Heart left ventricle (tissue), 16 donors: Measurements from ENCODE around the gene CTRB1. TPM values are rescaled to one million over a fixed set of nuclear protein-coding genes. Genes with fewer than 3 reads are reported as not detected.
"Not testable (repeated sequence)": the region's sequence is repeated elsewhere in the genome, so short reads cannot be mapped to it uniquely, and the experiment has no call there.

ENCODE experiments used
- ATAC-seq, 4 donors: fragments of 200-7000 bp; cut with Tn5 transposase; one replicate each; pipeline ENCODE4 v1.9.1; 2020 to 2022; ENCODE audit warnings: moderate library complexity in 4 of 4, mild to moderate bottlenecking in 3 of 4, moderate number of reproducible peaks in 1 of 4
- DNase-seq, 5 donors: peaks; one replicate each; pipeline ENCODE4 v3.0.0-alpha.2; 2020
- H3K27ac ChIP-seq, 12 donors: fragments of 200-600 bp; sonication (generic) in 4 of 12; one replicate each; pipeline versions ENCODE4 v1.5.0 to v1.8.0; 2016 to 2022; ENCODE audit warnings: mild to moderate bottlenecking in 2 of 12
- H3K27me3 ChIP-seq, 9 donors: fragments of 200-600 bp; sonication (generic) in 2 of 9; one replicate each; pipeline versions ENCODE4 v1.5.1 to v1.8.0; 2016 to 2022; ENCODE audit warnings: mild to moderate bottlenecking in 3 of 9
- H3K36me3 ChIP-seq, 9 donors: fragments of 200-600 bp; sonication (generic) in 2 of 9; one replicate each; pipeline versions ENCODE4 v1.5.0 to v1.8.0; 2018 to 2022; ENCODE audit warnings: mild to moderate bottlenecking in 2 of 9
- H3K4me1 ChIP-seq, 12 donors: fragments of 200-600 bp; sonication (generic) in 4 of 12; one replicate each; pipeline versions ENCODE4 v1.5.0 to v1.8.0; 2016 to 2022; ENCODE audit warnings: mild to moderate bottlenecking in 3 of 12
- H3K4me3 ChIP-seq, 12 donors: fragments of 200-600 bp; sonication (generic) in 4 of 12; one replicate each; pipeline versions ENCODE4 v1.5.0 to v1.8.0; 2017 to 2022; ENCODE audit warnings: mild to moderate bottlenecking in 9 of 12, moderate library complexity in 4 of 12
- H3K9me3 ChIP-seq, 12 donors: fragments of 200-600 bp; sonication (generic) in 4 of 12; one replicate each; pipeline versions ENCODE4 v1.5.0 to v1.8.0; 2016 to 2022; ENCODE audit warnings: mild to moderate bottlenecking in 1 of 12
- CTCF ChIP-seq, 12 donors: fragments of 200-600 bp; sonication (generic) in 4 of 12; IDR thresholded peaks; one replicate each; pipeline versions ENCODE4 v1.5.0 to v1.8.0; 2018 to 2022; ENCODE audit warnings: antibody characterized with exemption in 12 of 12, mild to moderate bottlenecking in 5 of 12
- POLR2A ChIP-seq, 2 donors: fragments of 450-650 bp; IDR thresholded peaks; one replicate each; pipeline ENCODE4 v1.6.1; 2017; ENCODE audit warnings: antibody characterized with exemption in 2 of 2, mild to moderate bottlenecking in 2 of 2, moderate library complexity in 2 of 2
- WGBS, 4 donors: extraction: QIAGEN DNeasy Blood & Tissue Kit in 2 of 4; methylation state at CpG; one replicate each; pipeline versions ENCODE4 v1.1.5 to v1.1.7; 2013 to 2018; 5-methylcytosine and 5-hydroxymethylcytosine counted together
- intact Hi-C, 10 donors: fragments of 100-400 bp; cut with DNase I; formaldehyde crosslinking; loops; one replicate each; pipeline versions ENCODE4 v1.11.1 to v1.14.2; 2022
- polyA plus RNA-seq, 2 donors: library from polyadenylated mRNA; stranded (reverse); fragments of 200-250 nt; gene quantifications; one replicate each; pipeline ENCODE4 v1.2.3, GENCODE V29; 2013
- total RNA-seq, 9 donors: library from RNA; depleted of rRNA in 2 of 9; stranded (reverse); fragments of >200 nt in 2 of 9; fragmentation: NEBNext Ultra II Directional in 3 of 9; extraction: Animal tissue kit (Norgen Biotek cat#: 25700) in 3 of 9; gene quantifications; one replicate each; pipeline versions ENCODE4 v1.1.0 to v1.2.4, GENCODE V29; 2016 to 2023
- donor health status: ischemic (EF 13 %, LVEDD 7.1; RV severe dilation, severe dysfunction).
- donor health status: healthy with polysubstance abuse.
- donor health status: DM: no; HTN: yes; CAD: no.
- donor health status: DM: no; HTN: no; CAD: no.
- donor health status: ischemic (EF 25% LVEDD 6.9; RV normal size, moderate dysfunction).
- donor health status: ischemic (EF 25% LVEDD 5.7; RV mildly dilated, moderate dysfunction).
- donor health status: healthy.
- donor health status: DM: yes; HTN: yes; CAD: no.
- donor health status: ischemic (EF 35%, LVEDD 5.7; RV mildly dilated, moderate dysfunction).
- donor health status: nonischemic (EF 11% LVEDD 7.7; RV severe dilation, severe dysfunction).
- donor health status: DM: yes; HTN: yes; CAD: no.
- donor health status: PGD.
- donor health status: ischemic (EF 29% LVEDD 5.4; RV normal size, mild dysfunction).
- donor health status: nonischemic (EF 23%, LVEDD 6.1; RV moderate dilation, normal function).

CTRB1 gene
- total and polyA plus RNA-seq, 11 donors = 0.64 to 3.7 (median 2.5) TPM; not detected in 5

- WGBS, 4 donors = 89 to 96% (median 92%) methylated on average over 2 to 6 of the region's 6 CpGs
- no peak overlapping the region for H3K27ac ChIP-seq
- H3K4me3 ChIP-seq = no peak overlapping the region
- intact Hi-C loops = loop anchor here in 4 of 10 donors (5.0 kb wide), 4 partner anchors 178 to 558 kb away; no protein-coding TSS in a partner anchor
- H3K27me3 ChIP-seq = peaks cover 0 to 3% (median 0%) of the 10 kb centered on the region in 9 donors
- DNase-seq = peak in 1 of 5 donors; percentile 36
- no peaks in the 10 kb centered on the region for H3K9me3 ChIP-seq
- no peaks in the 10 kb centered on the region for H3K36me3 ChIP-seq
- no peak for ATAC-seq
- TF ChIP-seq POLR2A (IDR thresholded peaks at IDR 0.05) (no peak), CTCF (IDR thresholded peaks at IDR 0.05) (no peak)
- peaks cover 0 to 10% (median 0%) of the 10 kb centered on the region in 12 donors for H3K4me1 ChIP-seq
These were observed 14.4 kb upstream of the CTRB1 start for GRCh38 chr16:75204410-75204758.

- not testable (repeated sequence) for DNase-seq
- intact Hi-C loops = loop anchor here in 4 of 10 donors (5.0 kb wide), 4 partner anchors 177 to 557 kb away; no protein-coding TSS in a partner anchor
- WGBS, 4 donors = no CpG with 5 or more reads among the region's 20 CpGs
These were observed 13.9 kb upstream of the CTRB1 start for GRCh38 chr16:75204905-75205304.

GRCh38 chr16:75205438-75205837, 13.3 kb upstream of the CTRB1 start:
- H3K27me3 ChIP-seq, H3K9me3 ChIP-seq, H3K36me3 ChIP-seq, intact Hi-C loops, H3K4me1 ChIP-seq, H3K27ac ChIP-seq, H3K4me3 ChIP-seq, DNase-seq: not testable (repeated sequence)
- ATAC-seq = peak in 1 of 4 donors; percentile 4
- WGBS, 4 donors = 86 to 94% methylated on average over 9 to 10 of the region's 19 CpGs; no CpG with 5 or more reads in 2 of the 4 donors

More at GRCh38 chr16:75204905-75205304, 13.9 kb upstream of the CTRB1 start:
- not testable (repeated sequence) for H3K36me3 ChIP-seq, H3K27me3 ChIP-seq, H3K27ac ChIP-seq, H3K9me3 ChIP-seq, H3K4me1 ChIP-seq, H3K4me3 ChIP-seq
- ATAC-seq = peak in 1 of 4 donors; percentile 6

- H3K4me3 ChIP-seq, H3K9me3 ChIP-seq, H3K36me3 ChIP-seq, H3K27ac ChIP-seq, H3K4me1 ChIP-seq, H3K27me3 ChIP-seq: not testable (repeated sequence)
- 80 to 89% (median 85%) methylated on average over 13 to 22 of the region's 25 CpGs for WGBS, 4 donors
- DNase-seq (peak in 2 of 5 donors; percentile 9 to 39), ATAC-seq (peak in 2 of 4 donors; percentile 4 to 16)
- intact Hi-C loops = loop anchor here in 8 of 10 donors (1.0 to 2.0 kb wide), 2 partner anchors 18 to 19 kb away; no protein-coding TSS in a partner anchor
These were observed 12.6 kb upstream of the CTRB1 start for GRCh38 chr16:75205961-75206748.

- ATAC-seq = peak in 1 of 4 donors; percentile 7
- intact Hi-C loops = loop anchor here in 9 of 10 donors (1.0 to 2.0 kb wide), 2 partner anchors 17 to 18 kb away; no protein-coding TSS in a partner anchor
- Histone ChIP-seq H3K9me3 (no peaks in the 10 kb centered on the region), H3K4me1 (no peaks in the 10 kb centered on the region), H3K27me3 (no peaks in the 10 kb centered on the region), H3K36me3 (no peaks in the 10 kb centered on the region), H3K4me3 (no peak within 1 kb of the TSS), H3K27ac (no peak within 1 kb of the TSS)
- TF ChIP-seq CTCF (IDR thresholded peaks at IDR 0.05) = no peak
- no peak for TF ChIP-seq POLR2A (IDR thresholded peaks at IDR 0.05)
- peak in 1 of 5 donors; percentile 58 for DNase-seq
- WGBS, 4 donors = 82 to 84% (median 84%) methylated on average over 13 to 24 of the region's 24 CpGs
These were observed 11.9 kb upstream of the CTRB1 start, which contains the start of gene CTRB2 for GRCh38 chr16:75206749-75207451. Gene CTRB2, minus strand, starts transcription at chr16:75207161. Its CDS starts 20 bp downstream, at chr16:75207141.
